Lower leg skin (tissue), 3 donors: ENCODE measurements around the gene SH2D3C.

Source experiments
- CTCF ChIP-seq, 3 donors: fragments of 450-650 bp; IDR thresholded peaks; one replicate each; pipeline ENCODE4 v1.5.1; 2016; ENCODE audit warnings: antibody characterized with exemption in 3 of 3, mild to moderate bottlenecking in 3 of 3, moderate library complexity in 2 of 3
- POLR2A ChIP-seq, 2 donors: fragments of 450-650 bp; IDR thresholded peaks; one replicate each; pipeline ENCODE4 v1.6.1; 2016 to 2017; ENCODE audit warnings: antibody characterized with exemption in 2 of 2, mild to moderate bottlenecking in 1 of 2, moderate library complexity in 1 of 2

GRCh38 chr9:127767410-127767809 lies 11.1 kb downstream of the SH2D3C start:
- TF ChIP-seq CTCF (IDR thresholded peaks at IDR 0.05) (no peak), POLR2A (IDR thresholded peaks at IDR 0.05) (no peak)
